ENCODE results near the gene ATG10.

DNA sequence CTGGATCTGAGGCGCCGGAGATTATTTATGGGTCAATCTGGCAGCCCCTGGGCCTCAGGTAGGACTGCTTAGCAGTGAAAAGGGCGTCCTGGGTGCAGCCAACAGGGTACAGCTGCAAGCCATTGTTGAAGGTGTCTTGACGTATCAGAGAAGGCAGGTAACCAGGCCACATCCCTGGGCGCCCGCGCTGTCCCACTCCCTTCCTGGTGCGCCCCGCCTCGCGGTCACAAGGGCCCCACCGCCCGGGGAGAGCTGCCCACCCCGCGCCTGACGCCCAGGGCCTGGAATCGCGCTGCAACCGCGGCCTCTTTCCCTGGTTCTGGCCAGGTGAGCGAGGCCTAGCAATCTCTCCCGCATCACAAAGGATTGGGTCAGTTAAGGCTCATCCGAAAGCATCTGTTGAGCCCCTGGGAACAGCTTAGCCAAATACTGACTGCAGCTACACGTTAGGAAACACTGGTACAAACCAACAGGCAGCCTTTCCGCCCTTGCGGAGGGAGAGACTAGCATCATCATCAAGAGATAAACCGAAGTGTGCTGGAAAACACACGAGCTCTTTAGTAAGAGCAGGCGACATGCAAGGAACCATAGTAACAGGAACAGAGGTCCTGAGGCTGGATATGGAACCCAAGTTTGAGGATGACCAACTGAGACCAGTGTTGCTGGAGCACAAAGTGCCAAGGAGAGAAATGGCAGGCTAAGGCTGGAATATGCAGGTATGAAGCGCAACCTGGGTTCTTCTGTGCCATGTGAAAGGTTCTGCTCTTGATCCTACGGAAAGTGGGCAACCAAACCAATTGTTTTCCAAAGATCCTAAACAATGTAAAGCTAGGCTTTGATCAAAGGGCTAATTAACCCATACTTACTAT is 302.8 kb downstream of the ATG10 start:
- TF ChIP-seq BHLHE40 (IDR thresholded peaks at IDR 0.05; ENCODE audit: borderline replicate concordance): no peak
- TF ChIP-seq SP1 (IDR thresholded peaks at IDR 0.05): no peak
- TF ChIP-seq NFRKB (IDR thresholded peaks at IDR 0.05): no peak

All from HEK293T (cell line).